ENCODE results near the gene TUBA3C.

GRCh38 chr13:19156013-19156825 is 25.4 kb downstream of the TUBA3C start:
- TF ChIP-seq EZH2 (IDR thresholded peaks at IDR 0.05; ENCODE audit: borderline replicate concordance, insufficient read depth, low read length, poor library complexity, severe bottlenecking) = no peak
- TF ChIP-seq REST (IDR thresholded peaks at IDR 0.05; ENCODE audit: borderline replicate concordance) = no peak
- TF ChIP-seq CTCF (IDR thresholded peaks at IDR 0.05; ENCODE audit: poor library complexity, severe bottlenecking) = no peak
- no peak for TF ChIP-seq MXI1 (conservative IDR thresholded peaks at IDR 0.05; ENCODE audit: poor library complexity, severe bottlenecking)
- no peak for TF ChIP-seq TAF1 (IDR thresholded peaks at IDR 0.05; ENCODE audit: low read depth)
- TF ChIP-seq POLR2AphosphoS5 (IDR thresholded peaks at IDR 0.05) = no peak
